Measurements from ENCODE around the gene ZC3H4.

Gene ZC3H4

GRCh38 chr19:47044946-47045866 lies 68.4 kb downstream of the ZC3H4 start:
- DNase-seq = no peak

- DNase-seq = no peak
Observed at GRCh38 chr19:47040869-47041268, 72.7 kb downstream of the ZC3H4 start.

GRCh38 chr19:47039239-47039874 lies 74.2 kb downstream of the ZC3H4 start:
- no peak for DNase-seq

- DNase-seq = no peak
Observed at GRCh38 chr19:47037766-47038165, 75.8 kb downstream of the ZC3H4 start.

- DNase-seq = no peak
Observed at GRCh38 chr19:47036097-47036651, 77.4 kb downstream of the ZC3H4 start.

GRCh38 chr19:47035127-47036096 lies 78.2 kb downstream of the ZC3H4 start:
- peak; percentile 100 for DNase-seq

- DNase-seq = peak; percentile 59
Observed at GRCh38 chr19:47032171-47032811, 81.3 kb downstream of the ZC3H4 start.

GRCh38 chr19:47028195-47028601 lies 85.4 kb downstream of the ZC3H4 start:
- no peak for DNase-seq

GRCh38 chr19:47027586-47028088 lies 85.9 kb downstream of the ZC3H4 start:
- DNase-seq = no peak

- no peak for DNase-seq
Observed at GRCh38 chr19:47026889-47027288, 86.7 kb downstream of the ZC3H4 start.

- no peak for DNase-seq
Observed at GRCh38 chr19:47026156-47026555, 87.4 kb downstream of the ZC3H4 start.

GRCh38 chr19:47024502-47024901 lies 89.1 kb downstream of the ZC3H4 start:
- no peak for DNase-seq

- DNase-seq = no peak
Observed at GRCh38 chr19:47023448-47023794, 90.2 kb downstream of the ZC3H4 start.

- no peak for DNase-seq
Observed at GRCh38 chr19:47022541-47023447, 90.8 kb downstream of the ZC3H4 start.

GRCh38 chr19:47022140-47022536 lies 91.4 kb downstream of the ZC3H4 start:
- no peak for DNase-seq

- DNase-seq = no peak
Observed at GRCh38 chr19:47021536-47022139, 91.9 kb downstream of the ZC3H4 start.

- no peak for DNase-seq
Observed at GRCh38 chr19:47020992-47021496, 92.5 kb downstream of the ZC3H4 start.

- no peak for DNase-seq
Observed at GRCh38 chr19:47020132-47020805, 93.3 kb downstream of the ZC3H4 start.

GRCh38 chr19:47019431-47020041 lies 94.0 kb downstream of the ZC3H4 start, which contains the start of gene NPAS1:
Gene NPAS1, plus strand, starts transcription at chr19:47019837. Its CDS starts 1,211 bp downstream, at chr19:47021048.
- no peak for DNase-seq
